ENCODE results near the gene CACNA1D.

DNA sequence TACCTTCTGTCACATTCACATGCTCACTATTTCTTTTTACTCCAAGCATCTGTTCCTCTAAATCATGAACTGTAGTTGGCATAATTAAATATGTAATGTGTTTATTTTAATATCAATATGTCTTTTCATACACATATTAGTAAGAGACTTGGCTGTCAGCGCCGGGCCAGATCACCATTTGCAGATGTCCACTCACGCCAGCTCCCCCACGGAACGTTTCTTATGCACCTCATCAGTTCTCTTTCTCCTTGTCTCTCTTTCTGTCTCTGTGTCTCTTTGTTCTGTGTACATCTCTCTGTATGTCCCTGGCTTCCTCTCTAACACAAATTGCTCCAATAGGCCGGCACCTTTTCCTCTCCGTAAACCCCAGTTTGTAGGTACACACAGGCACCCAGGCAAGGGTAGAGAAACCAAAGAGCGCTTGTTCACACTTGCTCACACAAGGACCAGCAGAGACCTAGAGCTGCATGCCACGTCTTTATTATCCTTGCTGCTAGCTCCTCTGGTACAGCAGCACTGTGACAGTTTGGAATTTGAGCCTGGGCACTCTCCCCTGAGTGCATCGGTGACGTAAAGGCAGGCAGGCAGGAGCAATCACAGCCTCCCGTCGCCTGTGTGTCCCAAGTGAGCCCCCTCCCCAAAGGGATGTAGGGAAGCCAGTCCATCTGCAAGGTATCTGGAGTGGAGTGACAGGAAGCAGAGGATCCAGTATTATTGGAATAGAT, 40.4 kb downstream of the CACNA1D start:
- TF ChIP-seq, protein P1, sequence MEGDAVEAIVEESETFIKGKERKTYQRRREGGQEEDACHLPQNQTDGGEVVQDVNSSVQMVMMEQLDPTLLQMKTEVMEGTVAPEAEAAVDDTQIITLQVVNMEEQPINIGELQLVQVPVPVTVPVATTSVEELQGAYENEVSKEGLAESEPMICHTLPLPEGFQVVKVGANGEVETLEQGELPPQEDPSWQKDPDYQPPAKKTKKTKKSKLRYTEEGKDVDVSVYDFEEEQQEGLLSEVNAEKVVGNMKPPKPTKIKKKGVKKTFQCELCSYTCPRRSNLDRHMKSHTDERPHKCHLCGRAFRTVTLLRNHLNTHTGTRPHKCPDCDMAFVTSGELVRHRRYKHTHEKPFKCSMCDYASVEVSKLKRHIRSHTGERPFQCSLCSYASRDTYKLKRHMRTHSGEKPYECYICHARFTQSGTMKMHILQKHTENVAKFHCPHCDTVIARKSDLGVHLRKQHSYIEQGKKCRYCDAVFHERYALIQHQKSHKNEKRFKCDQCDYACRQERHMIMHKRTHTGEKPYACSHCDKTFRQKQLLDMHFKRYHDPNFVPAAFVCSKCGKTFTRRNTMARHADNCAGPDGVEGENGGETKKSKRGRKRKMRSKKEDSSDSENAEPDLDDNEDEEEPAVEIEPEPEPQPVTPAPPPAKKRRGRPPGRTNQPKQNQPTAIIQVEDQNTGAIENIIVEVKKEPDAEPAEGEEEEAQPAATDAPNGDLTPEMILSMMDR (conservative IDR thresholded peaks at IDR 0.05) = no peak
- no peak for TF ChIP-seq ZFX (IDR thresholded peaks at IDR 0.05)

All from C4-2B (cell line).